ENCODE data around the gene PTPMT1.

DNA sequence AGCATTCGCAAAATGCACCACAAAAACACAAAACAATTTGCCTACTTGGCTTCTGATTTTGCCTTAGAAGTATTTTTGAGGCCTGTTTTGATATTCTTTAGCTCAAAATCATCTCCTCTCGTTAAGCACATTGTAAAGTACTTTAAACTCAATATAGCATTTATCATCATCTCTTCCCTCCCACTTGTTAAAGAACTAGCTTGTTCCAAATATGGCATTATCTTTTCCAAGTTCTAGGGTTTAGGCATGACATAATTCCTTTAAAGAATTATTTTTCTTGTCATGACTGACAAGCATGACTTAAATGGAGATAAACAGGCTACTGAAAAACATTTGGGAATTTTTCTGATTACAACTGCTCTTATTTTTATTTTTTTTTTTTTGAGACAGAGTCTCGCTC, 33.7 kb upstream of the PTPMT1 start:
- TF ChIP-seq NR3C1 (IDR thresholded peaks at IDR 0.05) (no peak), HOXA7 (CRISPR knock-in tag; IDR thresholded peaks at IDR 0.05) (no peak), POLR2A (IDR thresholded peaks at IDR 0.05; ENCODE audit: low read length) (no peak), CEBPB (IDR thresholded peaks at IDR 0.05) (no peak)
- TF ChIP-seq, protein P1, sequence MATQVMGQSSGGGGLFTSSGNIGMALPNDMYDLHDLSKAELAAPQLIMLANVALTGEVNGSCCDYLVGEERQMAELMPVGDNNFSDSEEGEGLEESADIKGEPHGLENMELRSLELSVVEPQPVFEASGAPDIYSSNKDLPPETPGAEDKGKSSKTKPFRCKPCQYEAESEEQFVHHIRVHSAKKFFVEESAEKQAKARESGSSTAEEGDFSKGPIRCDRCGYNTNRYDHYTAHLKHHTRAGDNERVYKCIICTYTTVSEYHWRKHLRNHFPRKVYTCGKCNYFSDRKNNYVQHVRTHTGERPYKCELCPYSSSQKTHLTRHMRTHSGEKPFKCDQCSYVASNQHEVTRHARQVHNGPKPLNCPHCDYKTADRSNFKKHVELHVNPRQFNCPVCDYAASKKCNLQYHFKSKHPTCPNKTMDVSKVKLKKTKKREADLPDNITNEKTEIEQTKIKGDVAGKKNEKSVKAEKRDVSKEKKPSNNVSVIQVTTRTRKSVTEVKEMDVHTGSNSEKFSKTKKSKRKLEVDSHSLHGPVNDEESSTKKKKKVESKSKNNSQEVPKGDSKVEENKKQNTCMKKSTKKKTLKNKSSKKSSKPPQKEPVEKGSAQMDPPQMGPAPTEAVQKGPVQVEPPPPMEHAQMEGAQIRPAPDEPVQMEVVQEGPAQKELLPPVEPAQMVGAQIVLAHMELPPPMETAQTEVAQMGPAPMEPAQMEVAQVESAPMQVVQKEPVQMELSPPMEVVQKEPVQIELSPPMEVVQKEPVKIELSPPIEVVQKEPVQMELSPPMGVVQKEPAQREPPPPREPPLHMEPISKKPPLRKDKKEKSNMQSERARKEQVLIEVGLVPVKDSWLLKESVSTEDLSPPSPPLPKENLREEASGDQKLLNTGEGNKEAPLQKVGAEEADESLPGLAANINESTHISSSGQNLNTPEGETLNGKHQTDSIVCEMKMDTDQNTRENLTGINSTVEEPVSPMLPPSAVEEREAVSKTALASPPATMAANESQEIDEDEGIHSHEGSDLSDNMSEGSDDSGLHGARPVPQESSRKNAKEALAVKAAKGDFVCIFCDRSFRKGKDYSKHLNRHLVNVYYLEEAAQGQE (IDR thresholded peaks at IDR 0.05) = no peak
- TF ChIP-seq, protein P2, sequence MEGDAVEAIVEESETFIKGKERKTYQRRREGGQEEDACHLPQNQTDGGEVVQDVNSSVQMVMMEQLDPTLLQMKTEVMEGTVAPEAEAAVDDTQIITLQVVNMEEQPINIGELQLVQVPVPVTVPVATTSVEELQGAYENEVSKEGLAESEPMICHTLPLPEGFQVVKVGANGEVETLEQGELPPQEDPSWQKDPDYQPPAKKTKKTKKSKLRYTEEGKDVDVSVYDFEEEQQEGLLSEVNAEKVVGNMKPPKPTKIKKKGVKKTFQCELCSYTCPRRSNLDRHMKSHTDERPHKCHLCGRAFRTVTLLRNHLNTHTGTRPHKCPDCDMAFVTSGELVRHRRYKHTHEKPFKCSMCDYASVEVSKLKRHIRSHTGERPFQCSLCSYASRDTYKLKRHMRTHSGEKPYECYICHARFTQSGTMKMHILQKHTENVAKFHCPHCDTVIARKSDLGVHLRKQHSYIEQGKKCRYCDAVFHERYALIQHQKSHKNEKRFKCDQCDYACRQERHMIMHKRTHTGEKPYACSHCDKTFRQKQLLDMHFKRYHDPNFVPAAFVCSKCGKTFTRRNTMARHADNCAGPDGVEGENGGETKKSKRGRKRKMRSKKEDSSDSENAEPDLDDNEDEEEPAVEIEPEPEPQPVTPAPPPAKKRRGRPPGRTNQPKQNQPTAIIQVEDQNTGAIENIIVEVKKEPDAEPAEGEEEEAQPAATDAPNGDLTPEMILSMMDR (IDR thresholded peaks at IDR 0.05) = no peak

Data from A549 (cell line).